ENCODE measurements around the gene BCL10. TPM values are rescaled to one million over a fixed set of nuclear protein-coding genes. Genes with fewer than 3 reads are reported as not detected.

BCL10 gene
- total and polyA plus RNA-seq, 2 of the 13 experiments (the other 11 are each of a cell fraction or from before 2014, with no cell fraction given): 3.7 to 14.1 TPM

DNA sequence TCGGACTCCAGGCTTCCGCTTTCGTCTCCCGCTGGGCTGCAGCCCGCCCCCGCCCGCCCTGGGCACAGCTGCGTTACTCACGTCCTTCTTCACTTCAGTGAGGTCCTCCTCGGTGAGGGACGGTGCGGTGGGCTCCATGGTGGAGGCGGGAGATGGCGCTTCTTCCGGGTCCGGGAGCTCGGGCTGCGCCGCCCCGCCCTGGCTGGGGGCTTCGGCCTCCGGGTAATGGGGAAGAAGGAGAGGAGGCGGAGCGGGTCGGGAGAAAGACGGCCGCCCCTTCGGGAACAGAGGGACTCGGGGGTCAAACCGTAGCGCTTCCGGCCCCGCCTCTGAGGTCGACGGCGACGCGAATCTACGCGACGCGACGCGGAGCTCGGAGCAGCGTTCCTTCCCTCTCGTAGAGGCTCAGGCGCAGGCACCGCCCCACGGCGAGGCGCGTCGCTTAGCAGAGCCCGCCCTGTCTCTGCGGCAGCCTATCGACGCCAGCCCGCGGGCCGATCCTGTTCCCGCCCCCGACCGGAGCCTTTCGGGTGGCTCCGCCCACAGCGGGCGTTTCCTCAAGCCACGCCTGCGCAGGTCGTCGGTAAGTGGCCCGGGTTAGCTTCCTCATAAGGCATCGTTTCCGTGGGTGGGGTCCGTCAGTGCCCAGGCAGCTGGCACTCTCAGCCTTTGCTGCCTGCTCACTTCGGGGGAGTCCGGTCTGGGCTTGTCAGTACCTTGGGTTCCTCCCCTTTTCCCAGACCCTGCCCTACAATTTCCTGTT is at the start of gene BCL10 (continued):
- TF ChIP-seq FOXO4 (CRISPR knock-in tag; conservative IDR thresholded peaks at IDR 0.05) (no peak), ZFP1 (CRISPR knock-in tag; IDR thresholded peaks at IDR 0.05) (peak; percentile 70; the same call in 1 of the 2 replicates), ZFP36L2 (CRISPR knock-in tag; IDR thresholded peaks at IDR 0.05) (no peak), MXD4 (CRISPR knock-in tag; IDR thresholded peaks at IDR 0.05) (peak; percentile 66; the same call in 1 of the 2 replicates), KDM6A (CRISPR knock-in tag; IDR thresholded peaks at IDR 0.05; ENCODE audit: low read depth) (no peak), BRCA1 (CRISPR knock-in tag; IDR thresholded peaks at IDR 0.05) (no peak), ZNF30 (CRISPR knock-in tag; IDR thresholded peaks at IDR 0.05) (no peak), ARNT2 (CRISPR knock-in tag; IDR thresholded peaks at IDR 0.05; ENCODE audit: low read depth) (0 out of 2 replicates have a peak, but pooled peaks have one; percentile 21), GABPA (IDR thresholded peaks at IDR 0.05; ENCODE audit: low read depth, low read length) (peak; percentile 61), GABPA (CRISPR knock-in tag; IDR thresholded peaks at IDR 0.05; ENCODE audit: low read depth) (peak; percentile 86), SALL1 (CRISPR knock-in tag; IDR thresholded peaks at IDR 0.05) (peak; percentile 81), NFKBIZ (CRISPR knock-in tag; IDR thresholded peaks at IDR 0.05) (no peak), DR1 (CRISPR knock-in tag; IDR thresholded peaks at IDR 0.05) (peak; percentile 58; the same call in 1 of the 2 replicates), SKIL (CRISPR knock-in tag; IDR thresholded peaks at IDR 0.05; ENCODE audit: borderline replicate concordance) (no peak), ZNF83 (CRISPR knock-in tag; IDR thresholded peaks at IDR 0.05; ENCODE audit: borderline replicate concordance) (no peak), MAX (IDR thresholded peaks at IDR 0.05) (peak; percentile 40; the same call in 1 of the 2 replicates), RCOR2 (CRISPR knock-in tag; IDR thresholded peaks at IDR 0.05) (no peak), TOPORS (CRISPR knock-in tag; IDR thresholded peaks at IDR 0.05) (peak; percentile 32; the same call in 1 of the 2 replicates), ZBTB38 (CRISPR knock-in tag; IDR thresholded peaks at IDR 0.05) (peak; percentile 42; the same call in 1 of the 2 replicates), RNF2 (conservative IDR thresholded peaks at IDR 0.05; ENCODE audit: low read depth) (no peak)
- TF ChIP-seq, protein P1, sequence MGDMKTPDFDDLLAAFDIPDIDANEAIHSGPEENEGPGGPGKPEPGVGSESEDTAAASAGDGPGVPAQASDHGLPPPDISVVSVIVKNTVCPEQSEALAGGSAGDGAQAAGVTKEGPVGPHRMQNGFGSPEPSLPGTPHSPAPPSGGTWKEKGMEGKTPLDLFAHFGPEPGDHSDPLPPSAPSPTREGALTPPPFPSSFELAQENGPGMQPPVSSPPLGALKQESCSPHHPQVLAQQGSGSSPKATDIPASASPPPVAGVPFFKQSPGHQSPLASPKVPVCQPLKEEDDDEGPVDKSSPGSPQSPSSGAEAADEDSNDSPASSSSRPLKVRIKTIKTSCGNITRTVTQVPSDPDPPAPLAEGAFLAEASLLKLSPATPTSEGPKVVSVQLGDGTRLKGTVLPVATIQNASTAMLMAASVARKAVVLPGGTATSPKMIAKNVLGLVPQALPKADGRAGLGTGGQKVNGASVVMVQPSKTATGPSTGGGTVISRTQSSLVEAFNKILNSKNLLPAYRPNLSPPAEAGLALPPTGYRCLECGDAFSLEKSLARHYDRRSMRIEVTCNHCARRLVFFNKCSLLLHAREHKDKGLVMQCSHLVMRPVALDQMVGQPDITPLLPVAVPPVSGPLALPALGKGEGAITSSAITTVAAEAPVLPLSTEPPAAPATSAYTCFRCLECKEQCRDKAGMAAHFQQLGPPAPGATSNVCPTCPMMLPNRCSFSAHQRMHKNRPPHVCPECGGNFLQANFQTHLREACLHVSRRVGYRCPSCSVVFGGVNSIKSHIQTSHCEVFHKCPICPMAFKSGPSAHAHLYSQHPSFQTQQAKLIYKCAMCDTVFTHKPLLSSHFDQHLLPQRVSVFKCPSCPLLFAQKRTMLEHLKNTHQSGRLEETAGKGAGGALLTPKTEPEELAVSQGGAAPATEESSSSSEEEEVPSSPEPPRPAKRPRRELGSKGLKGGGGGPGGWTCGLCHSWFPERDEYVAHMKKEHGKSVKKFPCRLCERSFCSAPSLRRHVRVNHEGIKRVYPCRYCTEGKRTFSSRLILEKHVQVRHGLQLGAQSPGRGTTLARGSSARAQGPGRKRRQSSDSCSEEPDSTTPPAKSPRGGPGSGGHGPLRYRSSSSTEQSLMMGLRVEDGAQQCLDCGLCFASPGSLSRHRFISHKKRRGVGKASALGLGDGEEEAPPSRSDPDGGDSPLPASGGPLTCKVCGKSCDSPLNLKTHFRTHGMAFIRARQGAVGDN (CRISPR knock-in tag; IDR thresholded peaks at IDR 0.05): peak; percentile 86
- TF ChIP-seq, protein P2, sequence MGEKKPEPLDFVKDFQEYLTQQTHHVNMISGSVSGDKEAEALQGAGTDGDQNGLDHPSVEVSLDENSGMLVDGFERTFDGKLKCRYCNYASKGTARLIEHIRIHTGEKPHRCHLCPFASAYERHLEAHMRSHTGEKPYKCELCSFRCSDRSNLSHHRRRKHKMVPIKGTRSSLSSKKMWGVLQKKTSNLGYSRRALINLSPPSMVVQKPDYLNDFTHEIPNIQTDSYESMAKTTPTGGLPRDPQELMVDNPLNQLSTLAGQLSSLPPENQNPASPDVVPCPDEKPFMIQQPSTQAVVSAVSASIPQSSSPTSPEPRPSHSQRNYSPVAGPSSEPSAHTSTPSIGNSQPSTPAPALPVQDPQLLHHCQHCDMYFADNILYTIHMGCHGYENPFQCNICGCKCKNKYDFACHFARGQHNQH (CRISPR knock-in tag; IDR thresholded peaks at IDR 0.05): peak; percentile 78; the same call in 1 of the 2 replicates
